Measurements from ENCODE around the gene CAPN5. TPM values are rescaled to one million over a fixed set of nuclear protein-coding genes. Genes with fewer than 3 reads are reported as not detected.
A peak's percentile ranks its signal among the peaks of the same experiment; 100 is the strongest.
"Not testable (repeated sequence)": the region's sequence is repeated elsewhere in the genome, so short reads cannot be mapped to it uniquely, and the experiment has no call there.

CAPN5 gene
- total and polyA plus RNA-seq, 2 of the 13 experiments (the other 11 are each of a cell fraction or from before 2014, with no cell fraction given), result 0.27 to 1.2 TPM

DNA sequence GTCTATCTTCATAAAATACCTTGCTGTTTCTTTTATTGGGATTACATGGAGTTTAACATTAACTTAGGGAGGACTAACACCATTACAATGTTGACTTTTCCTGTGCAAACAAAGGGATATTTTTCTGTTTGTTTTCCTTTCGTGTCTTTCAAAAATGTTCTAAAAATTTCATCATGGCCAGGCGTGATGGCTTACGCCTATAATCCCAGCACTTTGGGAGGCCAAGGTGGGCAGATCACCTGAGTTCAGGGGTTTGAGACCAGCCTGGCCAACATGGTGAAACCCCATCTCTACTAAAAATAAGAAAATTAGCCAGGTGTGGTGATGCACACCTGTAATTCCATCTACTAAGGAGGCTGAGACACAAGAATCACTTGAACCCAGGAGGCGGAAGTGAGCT lies 5.5 kb upstream of the CAPN5 start (continued):
- TF ChIP-seq TARDBP (CRISPR knock-in tag; IDR thresholded peaks at IDR 0.05), result 0 out of 2 replicates have a peak, but pooled peaks have one; percentile 50
- TF ChIP-seq ZNF264 (CRISPR knock-in tag; IDR thresholded peaks at IDR 0.05), result 0 out of 2 replicates have a peak, but pooled peaks have one; percentile 58
- peak; percentile 70 for TF ChIP-seq TEAD3 (CRISPR knock-in tag; optimal IDR thresholded peaks at IDR 0.05; ENCODE audit: borderline replicate concordance)
- TF ChIP-seq ISL2 (CRISPR knock-in tag; IDR thresholded peaks at IDR 0.05), result peak; percentile 80; the same call in 1 of the 2 replicates
- TF ChIP-seq, protein P1, sequence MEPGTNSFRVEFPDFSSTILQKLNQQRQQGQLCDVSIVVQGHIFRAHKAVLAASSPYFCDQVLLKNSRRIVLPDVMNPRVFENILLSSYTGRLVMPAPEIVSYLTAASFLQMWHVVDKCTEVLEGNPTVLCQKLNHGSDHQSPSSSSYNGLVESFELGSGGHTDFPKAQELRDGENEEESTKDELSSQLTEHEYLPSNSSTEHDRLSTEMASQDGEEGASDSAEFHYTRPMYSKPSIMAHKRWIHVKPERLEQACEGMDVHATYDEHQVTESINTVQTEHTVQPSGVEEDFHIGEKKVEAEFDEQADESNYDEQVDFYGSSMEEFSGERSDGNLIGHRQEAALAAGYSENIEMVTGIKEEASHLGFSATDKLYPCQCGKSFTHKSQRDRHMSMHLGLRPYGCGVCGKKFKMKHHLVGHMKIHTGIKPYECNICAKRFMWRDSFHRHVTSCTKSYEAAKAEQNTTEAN (CRISPR knock-in tag; conservative IDR thresholded peaks at IDR 0.05), result 0 out of 2 replicates have a peak, but pooled peaks have one; percentile 26
- TF ChIP-seq SOX5 (CRISPR knock-in tag; IDR thresholded peaks at IDR 0.05; ENCODE audit: borderline replicate concordance), result peak; percentile 85; the same call in 1 of the 2 replicates
- peak in 1 of 2 experiments; percentile 80; a peak in 2 of 4 replicates for TF ChIP-seq EP300 (IDR thresholded peaks at IDR 0.05; ENCODE audit: low read depth in 2 of 2, low read length in 2 of 2)
- peak; percentile 43; the same call in 1 of the 2 replicates for TF ChIP-seq EP300 (CRISPR knock-in tag; IDR thresholded peaks at IDR 0.05; ENCODE audit: borderline replicate concordance)
- TF ChIP-seq ZMYM2 (CRISPR knock-in tag; IDR thresholded peaks at IDR 0.05), result peak; percentile 68; the same call in 1 of the 2 replicates
- TF ChIP-seq GABPB1 (CRISPR knock-in tag; IDR thresholded peaks at IDR 0.05), result peak; percentile 28; the same call in 1 of the 2 replicates
- TF ChIP-seq, protein P2, sequence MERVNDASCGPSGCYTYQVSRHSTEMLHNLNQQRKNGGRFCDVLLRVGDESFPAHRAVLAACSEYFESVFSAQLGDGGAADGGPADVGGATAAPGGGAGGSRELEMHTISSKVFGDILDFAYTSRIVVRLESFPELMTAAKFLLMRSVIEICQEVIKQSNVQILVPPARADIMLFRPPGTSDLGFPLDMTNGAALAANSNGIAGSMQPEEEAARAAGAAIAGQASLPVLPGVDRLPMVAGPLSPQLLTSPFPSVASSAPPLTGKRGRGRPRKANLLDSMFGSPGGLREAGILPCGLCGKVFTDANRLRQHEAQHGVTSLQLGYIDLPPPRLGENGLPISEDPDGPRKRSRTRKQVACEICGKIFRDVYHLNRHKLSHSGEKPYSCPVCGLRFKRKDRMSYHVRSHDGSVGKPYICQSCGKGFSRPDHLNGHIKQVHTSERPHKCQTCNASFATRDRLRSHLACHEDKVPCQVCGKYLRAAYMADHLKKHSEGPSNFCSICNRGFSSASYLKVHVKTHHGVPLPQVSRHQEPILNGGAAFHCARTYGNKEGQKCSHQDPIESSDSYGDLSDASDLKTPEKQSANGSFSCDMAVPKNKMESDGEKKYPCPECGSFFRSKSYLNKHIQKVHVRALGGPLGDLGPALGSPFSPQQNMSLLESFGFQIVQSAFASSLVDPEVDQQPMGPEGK (CRISPR knock-in tag; IDR thresholded peaks at IDR 0.05), result peak; percentile 17; the same call in 1 of the 2 replicates
- TF ChIP-seq, protein P3, sequence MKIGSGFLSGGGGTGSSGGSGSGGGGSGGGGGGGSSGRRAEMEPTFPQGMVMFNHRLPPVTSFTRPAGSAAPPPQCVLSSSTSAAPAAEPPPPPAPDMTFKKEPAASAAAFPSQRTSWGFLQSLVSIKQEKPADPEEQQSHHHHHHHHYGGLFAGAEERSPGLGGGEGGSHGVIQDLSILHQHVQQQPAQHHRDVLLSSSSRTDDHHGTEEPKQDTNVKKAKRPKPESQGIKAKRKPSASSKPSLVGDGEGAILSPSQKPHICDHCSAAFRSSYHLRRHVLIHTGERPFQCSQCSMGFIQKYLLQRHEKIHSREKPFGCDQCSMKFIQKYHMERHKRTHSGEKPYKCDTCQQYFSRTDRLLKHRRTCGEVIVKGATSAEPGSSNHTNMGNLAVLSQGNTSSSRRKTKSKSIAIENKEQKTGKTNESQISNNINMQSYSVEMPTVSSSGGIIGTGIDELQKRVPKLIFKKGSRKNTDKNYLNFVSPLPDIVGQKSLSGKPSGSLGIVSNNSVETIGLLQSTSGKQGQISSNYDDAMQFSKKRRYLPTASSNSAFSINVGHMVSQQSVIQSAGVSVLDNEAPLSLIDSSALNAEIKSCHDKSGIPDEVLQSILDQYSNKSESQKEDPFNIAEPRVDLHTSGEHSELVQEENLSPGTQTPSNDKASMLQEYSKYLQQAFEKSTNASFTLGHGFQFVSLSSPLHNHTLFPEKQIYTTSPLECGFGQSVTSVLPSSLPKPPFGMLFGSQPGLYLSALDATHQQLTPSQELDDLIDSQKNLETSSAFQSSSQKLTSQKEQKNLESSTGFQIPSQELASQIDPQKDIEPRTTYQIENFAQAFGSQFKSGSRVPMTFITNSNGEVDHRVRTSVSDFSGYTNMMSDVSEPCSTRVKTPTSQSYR (CRISPR knock-in tag; IDR thresholded peaks at IDR 0.05; ENCODE audit: borderline replicate concordance), result 0 out of 2 replicates have a peak, but pooled peaks have one; percentile 20
- TF ChIP-seq, protein P4, sequence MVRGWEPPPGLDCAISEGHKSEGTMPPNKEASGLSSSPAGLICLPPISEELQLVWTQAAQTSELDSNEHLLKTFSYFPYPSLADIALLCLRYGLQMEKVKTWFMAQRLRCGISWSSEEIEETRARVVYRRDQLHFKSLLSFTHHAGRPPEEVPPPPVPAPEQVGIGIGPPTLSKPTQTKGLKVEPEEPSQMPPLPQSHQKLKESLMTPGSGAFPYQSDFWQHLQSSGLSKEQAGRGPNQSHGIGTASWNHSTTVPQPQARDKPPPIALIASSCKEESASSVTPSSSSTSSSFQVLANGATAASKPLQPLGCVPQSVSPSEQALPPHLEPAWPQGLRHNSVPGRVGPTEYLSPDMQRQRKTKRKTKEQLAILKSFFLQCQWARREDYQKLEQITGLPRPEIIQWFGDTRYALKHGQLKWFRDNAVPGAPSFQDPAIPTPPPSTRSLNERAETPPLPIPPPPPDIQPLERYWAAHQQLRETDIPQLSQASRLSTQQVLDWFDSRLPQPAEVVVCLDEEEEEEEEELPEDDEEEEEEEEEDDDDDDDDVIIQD (CRISPR knock-in tag; IDR thresholded peaks at IDR 0.05; ENCODE audit: low read depth), result peak; percentile 46; the same call in 1 of the 2 replicates
- peak; percentile 63 for TF ChIP-seq FOXO1 (CRISPR knock-in tag; IDR thresholded peaks at IDR 0.05)
- peak; percentile 82 for TF ChIP-seq SALL1 (CRISPR knock-in tag; IDR thresholded peaks at IDR 0.05)
- TF ChIP-seq CEBPB (IDR thresholded peaks at IDR 0.05; ENCODE audit: borderline replicate concordance, low read depth, low read length), result peak; percentile 73
- TF ChIP-seq ZNF644 (CRISPR knock-in tag; IDR thresholded peaks at IDR 0.05; ENCODE audit: low read depth), result peak; percentile 86
- TF ChIP-seq RARA (CRISPR knock-in tag; IDR thresholded peaks at IDR 0.05), result peak; percentile 77
- TF ChIP-seq RCOR2 (CRISPR knock-in tag; IDR thresholded peaks at IDR 0.05), result peak; percentile 57; the same call in 1 of the 2 replicates
- peak; percentile 86 for TF ChIP-seq PITX1 (CRISPR knock-in tag; IDR thresholded peaks at IDR 0.05)
- peak; percentile 65 for TF ChIP-seq PPARG (CRISPR knock-in tag; conservative IDR thresholded peaks at IDR 0.05)
- TF ChIP-seq FOXP1 (IDR thresholded peaks at IDR 0.05), result not testable (repeated sequence)
- TF ChIP-seq FOXP1 (CRISPR knock-in tag; IDR thresholded peaks at IDR 0.05), result peak; percentile 79
- TF ChIP-seq ZNF792 (CRISPR knock-in tag; IDR thresholded peaks at IDR 0.05), result peak; percentile 65; the same call in 1 of the 2 replicates
- peak; percentile 95 for TF ChIP-seq FOXA1 (IDR thresholded peaks at IDR 0.05)
- peak; percentile 96 for TF ChIP-seq FOXA1 (CRISPR knock-in tag; IDR thresholded peaks at IDR 0.05)
- TF ChIP-seq ZNF12 (CRISPR knock-in tag; IDR thresholded peaks at IDR 0.05), result peak; percentile 74

All from HepG2 (cell line).